Neural cell (in vitro differentiated cells): ENCODE measurements around the gene DDX49. TPM values are rescaled to one million over a fixed set of nuclear protein-coding genes. Genes with fewer than 3 reads are reported as not detected.

Experiments
- H2AFZ ChIP-seq: fragments of 200-600, 300-800 bp; sonication (generic), shearing (Covaris generic); 2 replicates; pipeline ENCODE4 v1.6.0; 2014; ENCODE audit warnings: low read depth, mild to moderate bottlenecking, antibody characterized with exemption, low read length, moderate library complexity
- H3F3A ChIP-seq: fragments of 200-600 bp; shearing (Covaris generic); 2 replicates; pipeline ENCODE4 v1.6.1; 2016; ENCODE audit warnings: mild to moderate bottlenecking, moderate library complexity, mixed read lengths, antibody characterized with exemption, low read length; ENCODE audit not compliant: insufficient read depth, poor library complexity, severe bottlenecking
- H3K27ac ChIP-seq: fragments of 200-600, 300-800 bp; sonication (generic), shearing (Covaris generic); 2 replicates; pipeline ENCODE4 v1.5.1; 2014; ENCODE audit warnings: mild to moderate bottlenecking, low read length, moderate library complexity
- H3K27me3 ChIP-seq: fragments of 300-800, 200-600 bp; sonication (generic), shearing (Covaris generic); 2 replicates; pipeline ENCODE4 v1.6.0; 2014; ENCODE audit warnings: mild to moderate bottlenecking, low read depth, low read length, moderate library complexity; ENCODE audit not compliant: insufficient read depth
- H3K36me3 ChIP-seq: fragments of 300-800, 200-600 bp; sonication (generic), shearing (Covaris generic); 2 replicates; pipeline ENCODE4 v1.5.1; 2014; ENCODE audit warnings: mild to moderate bottlenecking, antibody characterized with exemption, low read length, moderate library complexity; ENCODE audit not compliant: insufficient read depth
- H3K4me2 ChIP-seq: fragments of 300-800, 200-600 bp; sonication (generic), shearing (Covaris generic); 2 replicates; pipeline ENCODE4 v1.6.0; 2014; ENCODE audit warnings: mild to moderate bottlenecking, low read length
- H3K4me3 ChIP-seq: fragments of 300-800, 200-600 bp; sonication (generic), shearing (Covaris generic); 2 replicates; pipeline ENCODE4 v1.5.1; 2014; ENCODE audit warnings: mild to moderate bottlenecking, low read length, moderate library complexity
- H3K79me2 ChIP-seq: fragments of 200-600 bp; shearing (Covaris generic); replicated peaks from 2 replicates; pipeline ENCODE4 v1.6.0; 2014; ENCODE audit warnings: mild to moderate bottlenecking, low read length, moderate library complexity; ENCODE audit not compliant: insufficient read depth
- H3K9ac ChIP-seq: fragments of 300-800, 200-600 bp; sonication (generic), shearing (Covaris generic); 2 replicates; pipeline ENCODE4 v1.6.1; 2016; ENCODE audit warnings: mild to moderate bottlenecking, low read length, mixed read lengths
- H3K9me2 ChIP-seq: fragments of 200-600 bp; shearing (Covaris generic); 2 replicates; pipeline ENCODE4 v1.6.1; 2016; ENCODE audit warnings: mild to moderate bottlenecking, low read length, mixed read lengths; ENCODE audit not compliant: insufficient read depth
- H3K9me3 ChIP-seq: fragments of 200-600, 300-800 bp; sonication (generic), shearing (Covaris generic); 2 replicates; pipeline ENCODE4 v1.6.1; 2016; ENCODE audit warnings: mild to moderate bottlenecking, mixed run types, low read length, moderate library complexity, mixed read lengths
- H4K20me1 ChIP-seq: fragments of 200-600 bp; shearing (Covaris generic); 2 replicates; pipeline ENCODE4 v1.6.1; 2016; ENCODE audit warnings: mild to moderate bottlenecking, mixed run types; ENCODE audit not compliant: insufficient read depth
- EP300 ChIP-seq: fragments of 450-650 bp; conservative IDR thresholded peaks from 2 replicates; pipeline ENCODE4 v1.6.1; 2014; ENCODE audit warnings: antibody characterized with exemption, mild to moderate bottlenecking, moderate library complexity; ENCODE audit not compliant: poor library complexity, severe bottlenecking
- EZH2 ChIP-seq: fragments of 200-600, 300-800 bp; shearing (Covaris generic), sonication (generic); IDR thresholded peaks from 2 replicates; pipeline ENCODE4 v1.6.1; 2014; ENCODE audit warnings: antibody characterized with exemption, low read length, borderline replicate concordance, mild to moderate bottlenecking; ENCODE audit not compliant: insufficient read depth, poor library complexity, severe bottlenecking
- MXI1 ChIP-seq: fragments of 450-650 bp; conservative IDR thresholded peaks from 2 replicates; pipeline ENCODE4 v1.6.1; 2014; ENCODE audit warnings: antibody characterized with exemption, mild to moderate bottlenecking; ENCODE audit not compliant: poor library complexity, severe bottlenecking
- POLR2AphosphoS5 ChIP-seq: IDR thresholded peaks from 2 replicates; pipeline ENCODE4 v1.6.1; 2012
- RAD21 ChIP-seq: fragments of 450-650 bp; conservative IDR thresholded peaks from 2 replicates; pipeline ENCODE4 v1.6.1; 2014; ENCODE audit warnings: antibody characterized with exemption, mild to moderate bottlenecking, moderate library complexity
- SMC3 ChIP-seq: fragments of 450-650 bp; conservative IDR thresholded peaks from 2 replicates; pipeline ENCODE4 v1.6.1; 2014; ENCODE audit warnings: antibody characterized with exemption, mild to moderate bottlenecking, moderate library complexity; ENCODE audit not compliant: poor library complexity
- TAF1 ChIP-seq: IDR thresholded peaks from 2 replicates; pipeline ENCODE4 v1.6.1; 2012; ENCODE audit warnings: low read depth
- polyA minus RNA-seq: library from RNA; depleted of rRNA, polyadenylated mRNA; stranded (reverse); fragments of >200 nt; gene quantifications from 2 replicates; pipeline ENCODE4 v1.2.3, GENCODE V29; 2014
- polyA plus RNA-seq: library from polyadenylated mRNA; depleted of rRNA; stranded (reverse); fragments of >200 nt; gene quantifications from 2 replicates; pipeline ENCODE4 v1.2.3, GENCODE V29; 2014
- TF ChIP-seq, protein P1 (sequence below): fragments of 450-650 bp; IDR thresholded peaks from 2 replicates; pipeline ENCODE4 v1.5.1; 2014; ENCODE audit warnings: antibody characterized with exemption, mild to moderate bottlenecking, moderate library complexity; ENCODE audit not compliant: poor library complexity, severe bottlenecking
- TF ChIP-seq, protein P2 (sequence below): IDR thresholded peaks from 2 replicates; pipeline ENCODE4 v1.6.1; 2012; ENCODE audit warnings: borderline replicate concordance

The DDX49 gene
- polyA plus RNA-seq = 90.7 and 122 TPM in 2 replicates
- polyA minus RNA-seq = 65.4 and 71.6 TPM in 2 replicates

GRCh38 chr19:18919086-18919899, at the start of gene DDX49, which contains the start of gene COPE:
DDX49 (plus strand) TSS chr19:18919715; CDS start chr19:18919742, 27 bp downstream.
COPE (minus strand) TSS chr19:18919387; CDS start chr19:18919348, 39 bp downstream.
- TF ChIP-seq, protein P1, sequence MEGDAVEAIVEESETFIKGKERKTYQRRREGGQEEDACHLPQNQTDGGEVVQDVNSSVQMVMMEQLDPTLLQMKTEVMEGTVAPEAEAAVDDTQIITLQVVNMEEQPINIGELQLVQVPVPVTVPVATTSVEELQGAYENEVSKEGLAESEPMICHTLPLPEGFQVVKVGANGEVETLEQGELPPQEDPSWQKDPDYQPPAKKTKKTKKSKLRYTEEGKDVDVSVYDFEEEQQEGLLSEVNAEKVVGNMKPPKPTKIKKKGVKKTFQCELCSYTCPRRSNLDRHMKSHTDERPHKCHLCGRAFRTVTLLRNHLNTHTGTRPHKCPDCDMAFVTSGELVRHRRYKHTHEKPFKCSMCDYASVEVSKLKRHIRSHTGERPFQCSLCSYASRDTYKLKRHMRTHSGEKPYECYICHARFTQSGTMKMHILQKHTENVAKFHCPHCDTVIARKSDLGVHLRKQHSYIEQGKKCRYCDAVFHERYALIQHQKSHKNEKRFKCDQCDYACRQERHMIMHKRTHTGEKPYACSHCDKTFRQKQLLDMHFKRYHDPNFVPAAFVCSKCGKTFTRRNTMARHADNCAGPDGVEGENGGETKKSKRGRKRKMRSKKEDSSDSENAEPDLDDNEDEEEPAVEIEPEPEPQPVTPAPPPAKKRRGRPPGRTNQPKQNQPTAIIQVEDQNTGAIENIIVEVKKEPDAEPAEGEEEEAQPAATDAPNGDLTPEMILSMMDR = peak; percentile 25
- TF ChIP-seq MXI1 (peak; percentile 98), RAD21 (no peak), EZH2 (no peak), TAF1 (peak; percentile 61), EP300 (peak; percentile 23), POLR2AphosphoS5 (peak; percentile 82), SMC3 (peak; percentile 28)
- TF ChIP-seq, protein P2, sequence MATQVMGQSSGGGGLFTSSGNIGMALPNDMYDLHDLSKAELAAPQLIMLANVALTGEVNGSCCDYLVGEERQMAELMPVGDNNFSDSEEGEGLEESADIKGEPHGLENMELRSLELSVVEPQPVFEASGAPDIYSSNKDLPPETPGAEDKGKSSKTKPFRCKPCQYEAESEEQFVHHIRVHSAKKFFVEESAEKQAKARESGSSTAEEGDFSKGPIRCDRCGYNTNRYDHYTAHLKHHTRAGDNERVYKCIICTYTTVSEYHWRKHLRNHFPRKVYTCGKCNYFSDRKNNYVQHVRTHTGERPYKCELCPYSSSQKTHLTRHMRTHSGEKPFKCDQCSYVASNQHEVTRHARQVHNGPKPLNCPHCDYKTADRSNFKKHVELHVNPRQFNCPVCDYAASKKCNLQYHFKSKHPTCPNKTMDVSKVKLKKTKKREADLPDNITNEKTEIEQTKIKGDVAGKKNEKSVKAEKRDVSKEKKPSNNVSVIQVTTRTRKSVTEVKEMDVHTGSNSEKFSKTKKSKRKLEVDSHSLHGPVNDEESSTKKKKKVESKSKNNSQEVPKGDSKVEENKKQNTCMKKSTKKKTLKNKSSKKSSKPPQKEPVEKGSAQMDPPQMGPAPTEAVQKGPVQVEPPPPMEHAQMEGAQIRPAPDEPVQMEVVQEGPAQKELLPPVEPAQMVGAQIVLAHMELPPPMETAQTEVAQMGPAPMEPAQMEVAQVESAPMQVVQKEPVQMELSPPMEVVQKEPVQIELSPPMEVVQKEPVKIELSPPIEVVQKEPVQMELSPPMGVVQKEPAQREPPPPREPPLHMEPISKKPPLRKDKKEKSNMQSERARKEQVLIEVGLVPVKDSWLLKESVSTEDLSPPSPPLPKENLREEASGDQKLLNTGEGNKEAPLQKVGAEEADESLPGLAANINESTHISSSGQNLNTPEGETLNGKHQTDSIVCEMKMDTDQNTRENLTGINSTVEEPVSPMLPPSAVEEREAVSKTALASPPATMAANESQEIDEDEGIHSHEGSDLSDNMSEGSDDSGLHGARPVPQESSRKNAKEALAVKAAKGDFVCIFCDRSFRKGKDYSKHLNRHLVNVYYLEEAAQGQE = peak; percentile 79
- H2AFZ ChIP-seq = peak within 1 kb of the TSS; percentile 77
- peak within 1 kb of the TSS; percentile 84 for H3K9ac ChIP-seq

GRCh38 chr19:18869781-18870530, 49.6 kb upstream of the DDX49 start:
- no peak overlapping the region for H2AFZ ChIP-seq
- H3K9me3 ChIP-seq = no peaks in the 10 kb centered on the region
- no peak overlapping the region for H3K4me3 ChIP-seq
- TF ChIP-seq, protein P1 = no peak
- no peak for TF ChIP-seq MXI1
- no peak for TF ChIP-seq RAD21
- TF ChIP-seq SMC3 = no peak
- TF ChIP-seq TAF1 = no peak
- H3K4me2 ChIP-seq = no peak overlapping the region
- no peak overlapping the region for H3K27ac ChIP-seq
- H3F3A ChIP-seq = no peaks in the 10 kb centered on the region
- H3K27me3 ChIP-seq = no peaks in the 10 kb centered on the region
- H3K9me2 ChIP-seq = no peaks in the 10 kb centered on the region
- no peaks in the 10 kb centered on the region for H3K79me2 ChIP-seq
- H3K36me3 ChIP-seq = no peaks in the 10 kb centered on the region
- no peaks in the 10 kb centered on the region for H4K20me1 ChIP-seq
- no peak overlapping the region for H3K9ac ChIP-seq

More at GRCh38 chr19:18919086-18919899, at the start of gene DDX49, which contains the start of gene COPE:
- H3K79me2 ChIP-seq = peaks cover 32% of the 10 kb centered on the region
- peak within 1 kb of the TSS; percentile 78 for H3K27ac ChIP-seq
- no peaks in the 10 kb centered on the region for H3K27me3 ChIP-seq
- no peaks in the 10 kb centered on the region for H3F3A ChIP-seq
- no peaks in the 10 kb centered on the region for H3K9me3 ChIP-seq
- peak within 1 kb of the TSS; percentile 89 for H3K4me3 ChIP-seq
- no peaks in the 10 kb centered on the region for H4K20me1 ChIP-seq
- peak within 1 kb of the TSS; percentile 95 for H3K4me2 ChIP-seq
- no peaks in the 10 kb centered on the region for H3K36me3 ChIP-seq
- no peaks in the 10 kb centered on the region for H3K9me2 ChIP-seq
